Epidermal melanocyte (primary cell): ENCODE measurements around the gene OR10H2.
"Not testable (repeated sequence)": the region's sequence is repeated elsewhere in the genome, so short reads cannot be mapped to it uniquely, and the experiment has no call there.

Source experiments
- DNase-seq: peaks from one replicate; pipeline ENCODE4 v3.0.0; 2011; ENCODE audit warnings: low spot score; ENCODE audit not compliant: insufficient read length

The OR10H2 gene

DNA sequence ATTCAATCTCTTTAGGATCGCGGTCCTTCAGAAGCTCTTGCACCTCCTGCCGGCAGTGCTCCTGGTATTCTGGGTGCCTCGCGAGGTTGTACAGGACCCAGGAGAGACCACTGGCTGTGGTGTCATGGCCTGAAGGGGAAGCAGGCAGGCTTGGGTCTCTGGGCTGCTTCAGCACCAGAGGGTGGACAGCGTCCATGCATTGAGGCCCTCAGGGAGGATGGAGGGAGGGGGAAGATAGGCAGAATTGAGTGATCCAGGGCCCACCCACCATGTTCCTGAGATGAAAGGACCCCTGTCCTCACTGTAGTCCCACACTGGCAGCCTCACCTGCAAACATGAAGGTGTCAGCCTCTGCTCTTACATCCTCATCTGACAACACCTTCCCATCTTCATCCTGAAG, 41.8 kb downstream of the OR10H2 start:
- DNase-seq = no peak

DNA sequence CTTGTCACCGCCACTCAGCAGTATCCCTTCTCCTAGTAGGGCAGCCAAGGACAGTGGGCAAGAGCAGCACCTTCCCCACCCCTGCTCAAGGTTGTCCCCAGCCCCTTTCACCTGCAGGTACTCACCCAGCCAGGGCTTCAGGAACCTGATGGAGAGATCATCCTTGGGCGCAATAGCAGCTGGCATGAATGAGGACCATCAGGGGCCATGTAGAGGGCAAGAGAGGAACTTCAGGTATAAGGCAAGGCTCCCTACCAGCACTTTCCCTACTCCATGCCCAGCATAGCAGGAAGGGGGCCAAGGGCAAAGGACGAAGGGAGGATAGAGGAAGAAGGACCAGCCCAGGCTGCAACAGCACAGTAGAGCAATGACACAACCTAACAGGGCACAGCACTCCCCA, 46.3 kb downstream of the OR10H2 start:
- DNase-seq = not testable (repeated sequence)

DNA sequence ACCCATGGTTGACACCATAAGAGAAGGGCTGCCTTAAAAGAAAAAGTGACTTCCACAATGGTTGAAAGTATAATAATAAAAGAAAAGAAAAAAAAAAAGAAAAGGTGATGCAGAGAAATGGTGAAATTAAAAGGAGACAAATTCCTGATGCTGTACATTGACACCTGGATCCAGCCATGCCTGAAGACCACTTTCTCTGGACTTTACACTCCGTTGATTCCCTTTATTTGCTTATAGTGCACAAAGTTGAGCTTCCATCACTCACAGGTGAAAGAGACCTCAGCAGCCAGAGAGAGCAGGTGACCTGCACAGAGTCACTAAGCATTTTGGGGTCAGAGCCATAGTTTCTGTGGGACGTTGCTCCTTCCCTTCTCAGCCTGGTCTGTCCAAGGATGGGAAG, 47.4 kb downstream of the OR10H2 start:
- no peak for DNase-seq

DNA sequence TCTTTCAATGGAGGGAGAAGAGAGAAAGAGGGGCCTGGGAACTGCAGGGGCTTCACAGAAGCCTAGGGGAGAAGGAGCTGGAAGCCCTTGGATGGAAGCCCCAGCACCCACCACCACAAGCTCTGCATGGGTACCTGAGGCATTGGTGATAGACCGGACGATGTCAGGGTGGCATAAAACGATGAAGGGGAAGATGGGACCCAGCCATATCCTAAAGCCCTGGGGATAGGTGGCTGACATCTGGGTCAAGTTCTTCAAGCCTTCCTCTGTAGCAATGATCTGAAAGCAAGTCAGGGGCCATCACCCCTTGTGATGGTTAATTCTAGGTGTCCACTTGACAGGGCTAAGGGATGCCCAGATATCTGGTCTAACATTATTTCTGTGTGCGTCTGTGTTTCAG, 48.4 kb downstream of the OR10H2 start:
- DNase-seq = no peak

DNA sequence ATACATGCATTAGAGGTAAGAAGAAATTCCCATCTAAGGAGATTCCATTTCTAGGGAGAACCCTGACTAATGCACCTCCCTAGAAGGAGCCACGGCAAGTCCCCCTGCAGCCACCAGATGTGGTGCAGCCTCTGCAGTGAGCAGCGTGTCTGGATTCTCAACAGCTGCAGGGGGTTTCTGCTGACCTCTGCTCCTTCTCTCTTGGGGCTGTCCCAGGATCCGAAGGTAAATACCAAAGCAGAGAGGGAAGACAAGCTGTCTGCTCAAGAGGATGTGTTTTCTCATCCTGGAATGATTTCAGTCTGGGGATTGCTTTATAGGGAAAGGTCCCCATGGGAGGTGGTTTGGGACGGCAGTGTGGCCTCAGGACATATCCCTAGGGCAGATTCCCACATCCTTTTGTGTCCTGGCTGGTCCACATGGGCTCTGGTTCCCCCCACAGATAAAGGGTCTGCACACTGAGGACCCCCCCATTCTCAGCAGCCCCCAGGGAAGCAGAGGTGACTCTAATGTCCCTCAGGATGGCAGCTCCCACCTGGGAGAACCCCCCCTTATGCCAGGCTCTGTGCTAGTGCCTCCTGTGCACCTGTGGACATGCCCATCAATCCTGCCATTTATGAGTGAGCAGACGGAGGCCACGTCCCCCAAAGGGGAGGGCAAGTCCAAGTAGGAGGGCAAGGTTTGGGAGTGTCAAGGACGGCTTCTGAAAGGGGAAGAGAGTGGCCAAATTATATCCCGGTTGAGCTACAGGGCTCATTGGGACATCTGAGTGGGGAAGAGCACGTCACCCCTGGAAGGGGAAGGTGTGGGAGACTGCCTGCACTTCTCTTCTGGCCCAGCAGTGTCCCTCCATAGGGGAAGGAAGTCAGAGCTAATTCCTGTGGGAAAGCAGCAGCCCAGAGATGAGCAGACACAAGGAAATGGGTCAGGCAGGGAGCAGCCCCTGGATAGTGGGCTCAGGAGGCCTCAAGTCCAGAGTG, 49.5 kb downstream of the OR10H2 start:
- no peak for DNase-seq
